GM23338 (cell line): Measurements from ENCODE around the gene TAS2R1. TPM values are rescaled to one million over a fixed set of nuclear protein-coding genes. Genes with fewer than 3 reads are reported as not detected.
A peak's percentile ranks its signal among the peaks of the same experiment; 100 is the strongest.

Experiments
- ATAC-seq: fragments of 200-7000 bp; cut with Tn5 transposase; 3 replicates; pipeline ENCODE4 v1.9.1; 2020
- DNase-seq: peaks from one replicate; pipeline ENCODE4 v3.0.0-alpha.2; 2015; ENCODE audit warnings: low spot score
- H2AFZ ChIP-seq: fragments of 200-600 bp; sonication (generic); 2 replicates; pipeline ENCODE4 v1.8.0; 2016; ENCODE audit warnings: antibody characterized with exemption, mild to moderate bottlenecking, moderate library complexity
- H3F3A ChIP-seq: fragments of 200-600 bp; sonication (generic); replicated peaks from 2 replicates; pipeline ENCODE4 v1.8.0; 2017; ENCODE audit warnings: antibody characterized with exemption, mixed run types, low read depth
- H3K27ac ChIP-seq: fragments of 200-600 bp; sonication (generic); 2 replicates; pipeline ENCODE4 v1.6.1; 2016; ENCODE audit warnings: low read depth
- H3K27me3 ChIP-seq: fragments of 200-600 bp; sonication (generic); 2 replicates; pipeline ENCODE4 v1.8.0; 2016; ENCODE audit warnings: mild to moderate bottlenecking, mixed run types, moderate library complexity; ENCODE audit not compliant: insufficient read depth
- H3K36me3 ChIP-seq: fragments of 200-600 bp; sonication (generic); 2 replicates; pipeline ENCODE4 v1.8.0; 2016; ENCODE audit warnings: mild to moderate bottlenecking; ENCODE audit not compliant: insufficient read depth
- H3K4me1 ChIP-seq: fragments of 200-600 bp; sonication (generic); 2 replicates; pipeline ENCODE4 v1.8.0; 2016; ENCODE audit warnings: mild to moderate bottlenecking, moderate library complexity; ENCODE audit not compliant: insufficient read depth
- H3K4me2 ChIP-seq: fragments of 200-600 bp; sonication (generic); 2 replicates; pipeline ENCODE4 v1.7.1; 2017; ENCODE audit warnings: mixed run types
- H3K4me3 ChIP-seq: fragments of 200-600 bp; sonication (generic); 2 replicates; pipeline ENCODE4 v1.6.1; 2016; ENCODE audit warnings: mixed run types
- H3K79me2 ChIP-seq: fragments of 200-600 bp; sonication (generic); replicated peaks from 2 replicates; pipeline ENCODE4 v1.8.0; 2017; ENCODE audit warnings: mild to moderate bottlenecking; ENCODE audit not compliant: insufficient read depth
- H3K9me2 ChIP-seq: fragments of 200-600 bp; sonication (generic); 2 replicates; pipeline ENCODE4 v1.8.0; 2017; ENCODE audit not compliant: insufficient read depth
- H4K20me1 ChIP-seq: fragments of 200-600 bp; sonication (generic); replicated peaks from 2 replicates; pipeline ENCODE4 v1.8.0; 2017; ENCODE audit warnings: mild to moderate bottlenecking; ENCODE audit not compliant: insufficient read depth
- H3K27ac Mint-ChIP-seq: 2 replicates; pipeline ENCODE4 v1.8.0; 2020; ENCODE audit warnings: inconsistent platforms, mild to moderate bottlenecking, moderate library complexity, mixed read lengths
- H3K27me3 Mint-ChIP-seq: 3 replicates; pipeline ENCODE4 v1.8.0; 2022; ENCODE audit warnings: low read depth, mild to moderate bottlenecking, moderate library complexity, mixed read lengths, inconsistent platforms; ENCODE audit not compliant: insufficient read depth, poor library complexity
- H3K36me3 Mint-ChIP-seq: 3 replicates; pipeline ENCODE4 v1.8.0; 2021; ENCODE audit warnings: low read depth, mild to moderate bottlenecking, inconsistent platforms, moderate library complexity, mixed read lengths
- H3K4me1 Mint-ChIP-seq: 3 replicates; pipeline ENCODE4 v1.8.0; 2020; ENCODE audit warnings: mild to moderate bottlenecking, inconsistent platforms, mixed read lengths
- H3K4me3 Mint-ChIP-seq: 3 replicates; pipeline ENCODE4 v1.8.0; 2021; ENCODE audit warnings: moderate library complexity, mild to moderate bottlenecking, inconsistent platforms, mixed read lengths
- H3K9me3 Mint-ChIP-seq: 3 replicates; pipeline ENCODE4 v1.8.0; 2020; ENCODE audit warnings: moderate library complexity, mild to moderate bottlenecking, inconsistent platforms, mixed read lengths
- CREB1 ChIP-seq: fragments of 250-450 bp; sonication (Bioruptor Pico); IDR thresholded peaks from 2 replicates; pipeline ENCODE4 v1.5.0; 2020; ENCODE audit warnings: low read depth, mild to moderate bottlenecking, moderate library complexity
- CTCF ChIP-seq, 2 experiments: fragments of 200-600 bp in 1 of 2; sonication (generic) in 1 of 2; conservative IDR thresholded peaks; 2 replicates each; pipeline versions ENCODE4 v1.5.1 to v1.6.1; 2016 to 2017; ENCODE audit warnings: antibody characterized with exemption in 2 of 2, low read depth in 2 of 2, mild to moderate bottlenecking in 2 of 2, moderate library complexity in 1 of 2
- ETS1 ChIP-seq: IDR thresholded peaks from 2 replicates; pipeline ENCODE4 v1.6.1; 2016; ENCODE audit warnings: antibody characterized with exemption
- EZH2 ChIP-seq: fragments of 200-600 bp; sonication (generic); IDR thresholded peaks from one replicate; pipeline ENCODE4 v1.8.0; 2017; ENCODE audit warnings: antibody characterized with exemption, mild to moderate bottlenecking, low read depth; ENCODE audit not compliant: unreplicated experiment
- EZH2phosphoT487 ChIP-seq: fragments of 200-600 bp; sonication (generic); IDR thresholded peaks from one replicate; pipeline ENCODE4 v1.8.1; 2018; ENCODE audit warnings: antibody characterized with exemption; ENCODE audit not compliant: unreplicated experiment
- JUNB ChIP-seq: IDR thresholded peaks from one replicate; pipeline ENCODE4 v1.6.1; 2016; ENCODE audit warnings: antibody characterized with exemption; ENCODE audit not compliant: unreplicated experiment
- NANOG ChIP-seq: IDR thresholded peaks from 2 replicates; pipeline ENCODE4 v1.6.1; 2016; ENCODE audit warnings: antibody characterized with exemption, borderline replicate concordance
- POLR2AphosphoS5 ChIP-seq: IDR thresholded peaks from 2 replicates; pipeline ENCODE4 v1.6.1; 2016; ENCODE audit warnings: antibody characterized with exemption, low read depth
- REST ChIP-seq: IDR thresholded peaks from one replicate; pipeline ENCODE4 v1.6.1; 2018; ENCODE audit warnings: antibody characterized with exemption; ENCODE audit not compliant: unreplicated experiment
- STAT1 ChIP-seq: IDR thresholded peaks from one replicate; pipeline ENCODE4 v1.6.1; 2016; ENCODE audit warnings: antibody characterized with exemption; ENCODE audit not compliant: unreplicated experiment
- ZNF114 ChIP-seq: fragments of 250-450 bp; sonication (Bioruptor Pico); IDR thresholded peaks from 2 replicates; pipeline ENCODE4 v1.5.0; 2020; ENCODE audit warnings: mild to moderate bottlenecking, moderate library complexity
- ZNF331 ChIP-seq: fragments of 250-450 bp; sonication (Bioruptor Pico); IDR thresholded peaks from 2 replicates; pipeline ENCODE4 v1.5.0; 2020; ENCODE audit warnings: low read depth, mild to moderate bottlenecking, moderate library complexity
- ZNF462 ChIP-seq: fragments of 250-450 bp; sonication (Bioruptor Pico); IDR thresholded peaks from 2 replicates; pipeline ENCODE4 v1.5.0; 2020; ENCODE audit warnings: mild to moderate bottlenecking, moderate library complexity
- polyA plus RNA-seq: library from polyadenylated mRNA; unstranded; fragments of >200 nt; fragmentation: Nextera tagmentation; extraction: Ambion mirVana; gene quantifications from 2 replicates; pipeline ENCODE4 v1.2.1, GENCODE V29; 2016
- total RNA-seq: library from RNA; depleted of rRNA; stranded (reverse); fragments of >200 nt; shearing (Covaris generic); gene quantifications from 2 replicates; pipeline ENCODE4 v1.2.3, GENCODE V29; 2014

The TAS2R1 gene
- total and polyA plus RNA-seq, 2 experiments from 2014 or later: 0.19 TPM; not detected in 1

GRCh38 chr5:9667906-9668305 is 37.8 kb upstream of the TAS2R1 start:
- peaks cover 5% of the 10 kb centered on the region; the same call in 1 of the 3 replicates for H3K9me3 Mint-ChIP-seq
- no peak for ATAC-seq
- no peak overlapping the region for H3K27ac ChIP-seq

More at GRCh38 chr5:9667906-9668305, 37.8 kb upstream of the TAS2R1 start:
- 0 out of 2 replicates have a peak overlapping the region, but pooled peaks have one; percentile 13 for H3K4me2 ChIP-seq
- H3K9me2 ChIP-seq: no peaks in the 10 kb centered on the region
- DNase-seq: peak; percentile 22
- Mint-ChIP-seq H3K4me1 (peaks cover 17% of the 10 kb centered on the region), H3K36me3 (no peaks in the 10 kb centered on the region), H3K27me3 (no peaks in the 10 kb centered on the region), H3K4me3 (no peak overlapping the region), H3K27ac (no peak overlapping the region)
- no peaks in the 10 kb centered on the region for H3K79me2 ChIP-seq
- no peaks in the 10 kb centered on the region for H3K27me3 ChIP-seq
- H3K36me3 ChIP-seq: no peaks in the 10 kb centered on the region
- TF ChIP-seq CTCF (conservative IDR thresholded peaks at IDR 0.05; ENCODE audit: low read depth in 2 of 2) (no peak), REST (no peak), JUNB (no peak), CREB1 (CRISPR knock-in tag) (no peak), NANOG (no peak), EZH2phosphoT487 (no peak), ZNF114 (no peak), ZNF331 (CRISPR knock-in tag) (no peak), STAT1 (no peak), EZH2 (no peak), ETS1 (no peak), ZNF462 (no peak), POLR2AphosphoS5 (no peak)
- no peaks in the 10 kb centered on the region for H4K20me1 ChIP-seq
- no peak overlapping the region for H3K4me3 ChIP-seq
- no peak overlapping the region for H2AFZ ChIP-seq
- no peaks in the 10 kb centered on the region for H3F3A ChIP-seq
- H3K4me1 ChIP-seq: peaks cover 17% of the 10 kb centered on the region
